T-helper 1 cell treated with Interleukin-12 subunit alpha and Interleukin-12 subunit beta and Interleukin-4 antibody, amounts not matched to agents 30 ng/mL and 1 ng/mL, for 36 hours (primary cell): ENCODE results near the gene YIPF6. TPM values are rescaled to one million over a fixed set of nuclear protein-coding genes. Genes with fewer than 3 reads are reported as not detected.
"Not testable (repeated sequence)": the region's sequence is repeated elsewhere in the genome, so short reads cannot be mapped to it uniquely, and the experiment has no call there.

Experiments used
- intact Hi-C: fragments of 100-400 bp; cut with micrococcal nuclease; formaldehyde crosslinking; loops from one replicate; pipeline ENCODE4 v1.15.1; 2024
- total RNA-seq: library from RNA; stranded (reverse); gene quantifications from 2 replicates; pipeline ENCODE4 v1.2.3, GENCODE V29; 2022

Gene YIPF6
- total RNA-seq, 1 donor from 2014 or later, result 19.6 TPM

DNA sequence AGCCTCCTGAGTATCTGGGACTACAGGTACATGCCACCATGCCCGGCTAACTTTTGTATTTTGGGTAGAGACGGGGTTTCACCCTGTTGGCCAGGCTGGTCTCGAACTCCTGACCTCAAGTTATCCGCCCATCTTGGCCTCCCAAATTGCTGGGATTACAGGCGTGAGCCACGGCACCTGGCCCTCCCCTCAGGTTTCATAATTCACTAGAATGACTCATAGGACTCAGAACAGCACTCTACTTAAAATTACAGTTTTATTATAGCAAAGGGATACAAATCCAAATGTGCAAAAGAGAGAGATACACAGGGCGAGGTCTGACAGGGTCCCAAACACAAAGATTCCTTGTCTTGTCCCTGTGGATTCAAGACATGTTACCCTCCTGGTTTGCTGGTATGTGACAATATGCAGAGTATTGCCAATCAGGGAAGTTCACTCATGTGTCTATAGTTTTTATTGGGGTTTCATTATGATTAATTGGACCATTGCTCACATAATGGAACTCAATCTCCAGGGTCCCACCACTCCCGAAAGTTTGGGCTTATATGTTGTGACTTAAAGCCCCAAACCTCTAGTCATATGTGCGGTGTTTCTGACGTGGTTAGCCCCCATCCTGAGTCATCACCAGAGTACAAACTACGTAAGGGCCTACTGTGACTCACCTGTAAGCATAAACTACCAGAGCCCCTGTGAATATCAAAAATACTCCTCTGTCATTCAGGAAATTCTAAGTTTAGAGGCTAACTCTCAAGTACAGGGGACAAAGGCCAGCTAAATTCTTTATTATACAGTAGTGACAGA is 5.2 kb downstream of the YIPF6 start:
- intact Hi-C loops, result loop anchor here (5.0 kb wide), 1 partner anchor 323 kb away; the partner anchor contains the start of gene EFNB1

DNA sequence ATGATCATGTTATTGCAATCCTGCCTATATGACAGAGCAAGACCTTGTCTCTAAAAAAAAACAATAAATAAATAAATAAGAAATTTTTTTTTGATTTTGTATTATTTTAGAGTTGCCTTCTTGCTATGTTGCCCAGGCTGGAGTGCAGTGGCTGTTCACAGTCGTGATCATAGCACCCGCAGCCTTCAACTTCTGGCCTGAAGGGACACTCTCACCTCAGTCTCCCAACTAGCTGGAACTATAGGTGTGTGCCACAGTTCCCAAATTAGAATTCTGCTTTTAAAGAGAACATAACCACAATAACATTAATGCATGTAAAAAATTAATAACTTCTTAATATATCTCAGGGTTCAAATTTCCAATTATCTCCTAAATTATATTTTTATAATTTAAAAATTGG is 7.8 kb downstream of the YIPF6 start:
- intact Hi-C loops, result no loop called here

DNA sequence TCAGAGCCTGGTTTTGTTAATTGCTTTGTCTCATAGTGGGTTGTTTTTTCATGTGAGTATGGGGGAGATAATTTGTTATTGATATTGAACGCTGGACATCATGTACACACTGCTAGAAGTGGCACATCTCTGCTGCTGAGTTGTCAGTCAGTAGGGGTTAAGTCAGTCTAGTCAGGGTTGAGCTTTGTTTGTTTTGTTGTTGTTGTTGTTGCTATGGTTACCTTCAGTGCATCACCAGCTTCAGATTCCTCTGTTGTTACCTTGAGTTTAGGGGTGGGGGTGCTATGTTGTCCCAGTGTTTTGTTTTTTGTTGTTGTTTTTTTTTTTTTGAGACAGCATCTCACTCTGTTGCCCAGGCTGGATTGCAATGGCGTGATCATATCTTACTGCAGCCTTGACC is 9.9 kb downstream of the YIPF6 start:
- intact Hi-C loops, result no loop called here

DNA sequence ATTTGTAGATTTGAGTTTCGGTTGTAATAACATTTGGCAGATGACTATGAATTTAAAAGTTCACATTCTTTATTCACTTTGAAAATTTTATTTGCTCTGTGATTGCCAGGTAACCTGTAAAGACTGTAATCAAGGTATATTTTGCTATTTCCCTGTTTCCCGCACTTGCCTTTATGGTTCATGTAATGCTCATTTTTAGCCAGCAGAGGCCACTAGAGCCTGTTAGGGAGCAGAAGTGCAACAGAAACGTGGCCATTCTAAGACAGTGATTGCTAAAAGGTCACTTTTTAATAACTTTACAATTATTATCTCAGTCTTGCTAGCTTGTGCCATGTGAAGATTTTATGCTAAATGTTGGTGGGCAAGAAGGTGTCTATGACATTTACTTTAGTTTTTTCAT is 12.4 kb downstream of the YIPF6 start:
- intact Hi-C loops, result loop anchor here (1.0 to 5.0 kb wide), 4 partner anchors 200 to 712 kb away; no protein-coding TSS in a partner anchor

DNA sequence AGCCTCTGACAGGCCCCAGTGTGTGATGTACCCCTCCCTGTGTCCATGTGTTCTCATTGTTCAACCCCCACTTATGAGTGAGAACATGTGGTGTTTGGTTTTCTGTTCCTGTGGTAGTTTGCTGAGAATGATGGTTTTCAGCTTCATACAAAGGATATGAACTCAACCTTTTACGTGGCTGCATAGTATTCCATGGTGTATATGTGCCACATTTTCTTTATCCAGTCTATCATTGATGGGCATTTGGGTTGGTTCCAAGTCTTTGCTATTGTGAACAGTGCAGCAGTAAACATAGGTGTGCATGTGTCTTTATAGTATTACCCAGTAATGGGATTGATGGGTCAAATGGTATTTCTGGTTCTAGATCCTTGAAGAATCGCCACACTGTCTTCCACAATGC is 25.8 kb downstream of the YIPF6 start:
- intact Hi-C loops, result not testable (repeated sequence)

DNA sequence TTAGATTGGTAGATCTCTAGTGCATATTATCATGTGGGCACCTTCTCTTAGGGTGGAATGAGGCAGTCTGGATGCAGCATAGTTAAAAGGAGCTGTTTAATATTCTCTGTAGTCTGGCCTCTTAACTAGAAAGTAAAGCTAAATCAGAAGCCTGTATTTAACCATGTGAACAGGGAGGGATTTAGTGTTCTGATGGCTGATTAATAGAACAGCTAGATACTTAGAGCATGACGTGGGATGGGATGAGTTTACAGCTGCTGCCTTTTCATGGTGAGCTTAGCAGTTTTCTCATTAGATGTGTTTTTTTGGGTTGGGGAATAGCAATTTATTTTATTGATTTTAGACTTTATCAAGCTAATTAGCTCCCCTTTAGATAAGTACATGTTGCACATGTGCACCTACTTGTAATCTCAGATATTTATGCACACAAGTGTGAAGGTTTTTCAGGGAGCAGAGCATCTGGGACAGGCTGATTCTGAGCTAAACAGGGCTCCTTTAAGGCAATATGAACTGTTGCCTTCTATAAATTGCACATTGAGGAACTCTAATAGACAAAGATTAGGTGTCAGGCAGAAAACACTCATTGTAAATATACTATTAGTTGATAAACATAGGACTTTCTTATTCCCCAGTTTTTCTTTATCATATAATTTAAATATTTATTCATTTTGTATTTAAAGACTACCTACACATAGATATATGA is 34.1 kb downstream of the YIPF6 start:
- intact Hi-C loops, result no loop called here

DNA sequence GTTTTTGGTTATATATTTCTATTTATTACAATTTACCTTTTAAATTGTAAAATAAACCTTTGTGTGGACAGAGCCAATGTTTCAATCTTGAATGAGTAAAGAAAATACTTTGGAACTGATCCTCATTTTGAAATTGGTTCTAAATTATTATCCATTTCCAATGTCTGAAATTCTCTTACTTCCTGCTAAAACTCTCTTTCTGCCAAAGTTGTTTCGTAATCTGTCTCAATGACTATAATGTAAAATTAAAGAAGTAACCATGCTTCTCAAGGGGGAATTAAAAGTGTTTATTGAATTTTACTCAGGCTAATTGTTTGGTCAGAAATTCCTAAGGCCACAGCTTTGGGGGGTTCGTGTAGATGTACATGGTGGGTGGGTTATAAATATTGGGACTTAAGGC is 34.8 kb downstream of the YIPF6 start:
- intact Hi-C loops, result no loop called here

DNA sequence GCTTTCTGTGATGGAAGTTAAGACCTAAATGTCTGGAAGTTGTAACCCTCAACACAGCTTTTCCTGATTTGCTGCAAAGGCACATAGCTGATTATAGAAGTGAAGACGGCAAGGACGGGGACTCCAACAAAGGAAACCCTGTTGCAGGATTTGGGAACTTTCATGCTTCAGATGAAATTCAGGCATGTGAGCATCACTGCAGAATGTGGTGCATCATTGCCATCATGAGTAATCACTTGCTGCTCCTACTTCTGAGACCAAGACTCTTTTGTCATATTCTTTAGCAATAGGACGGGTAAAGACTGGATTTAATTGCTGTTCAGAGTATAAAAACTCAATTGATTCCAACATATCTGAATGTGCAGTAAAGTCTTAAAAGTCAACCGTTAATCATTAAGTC is 35.8 kb downstream of the YIPF6 start:
- intact Hi-C loops, result no loop called here

DNA sequence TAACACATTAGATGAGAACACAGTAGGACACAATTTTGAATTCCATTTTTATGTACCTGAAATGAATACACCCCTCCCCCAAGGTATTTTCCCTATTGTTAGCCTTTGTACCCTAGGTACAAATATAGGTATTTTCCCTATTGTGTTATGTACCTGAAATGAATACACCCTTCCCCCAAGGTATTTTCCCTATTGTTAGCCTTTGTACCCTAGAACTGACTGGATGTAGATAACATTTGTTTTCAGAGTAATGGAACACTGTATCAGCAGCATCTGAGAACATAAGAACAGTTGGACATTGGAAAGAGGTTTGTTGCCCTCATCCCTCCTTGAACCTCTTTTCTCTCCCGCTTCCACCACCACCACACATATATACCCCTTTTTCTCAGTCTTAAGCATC is 37.6 kb downstream of the YIPF6 start:
- intact Hi-C loops, result no loop called here

DNA sequence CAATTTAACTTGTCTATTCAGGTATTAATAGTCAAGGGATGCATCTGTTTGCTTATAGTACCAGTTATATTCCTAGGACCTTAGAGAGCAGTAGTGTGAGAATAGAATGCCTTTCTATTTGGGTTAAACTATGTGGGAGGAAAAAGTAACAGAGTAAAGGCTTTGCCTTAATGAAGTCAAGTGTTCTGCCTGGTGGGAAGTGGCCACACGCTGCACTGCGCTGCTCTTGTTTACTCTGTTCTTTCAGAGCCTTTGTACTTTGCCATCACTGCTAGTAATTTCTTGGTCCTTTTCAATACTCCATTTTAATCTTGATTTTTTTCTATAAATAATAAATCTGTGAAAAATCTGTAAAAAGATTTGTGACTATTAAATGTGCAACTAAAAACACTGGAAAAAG is 38.0 kb downstream of the YIPF6 start:
- intact Hi-C loops, result no loop called here

DNA sequence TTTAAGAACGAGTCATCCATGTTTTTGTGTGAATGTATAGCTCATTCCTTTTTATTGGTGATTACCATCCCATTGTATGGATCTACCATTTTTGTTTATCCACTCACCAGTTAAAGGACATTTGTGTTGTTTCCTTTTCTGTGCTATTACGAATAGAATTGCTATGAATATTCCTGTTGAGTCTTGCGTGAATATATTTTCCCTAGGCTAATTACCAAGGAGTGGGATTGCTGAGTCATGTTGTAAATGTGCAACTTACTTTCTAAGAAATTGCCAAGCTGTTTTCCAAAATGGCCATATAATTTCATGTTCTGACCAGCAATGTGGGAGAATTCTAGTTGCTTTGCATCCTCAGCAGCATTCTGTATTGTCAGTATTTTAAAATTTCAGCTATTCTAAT is 51.3 kb downstream of the YIPF6 start:
- intact Hi-C loops, result no loop called here

DNA sequence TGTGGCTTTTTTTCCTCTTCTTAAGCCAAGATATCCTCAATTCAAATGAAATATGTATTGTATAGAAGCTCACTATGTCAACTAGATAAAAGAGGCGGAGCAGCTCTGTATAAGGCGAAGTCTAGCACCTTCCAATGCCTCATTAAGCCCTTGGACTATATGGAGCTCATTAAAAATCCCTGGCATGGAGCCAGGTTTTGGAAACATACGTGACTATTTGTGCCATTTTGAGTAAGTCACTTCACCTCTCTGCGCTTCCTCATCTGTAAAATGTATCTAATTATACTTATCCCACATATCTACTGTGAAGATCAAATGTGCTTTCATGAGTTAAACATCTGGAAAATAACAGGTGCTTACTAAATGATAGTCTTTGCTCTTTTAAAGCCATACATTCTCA is 57.2 kb downstream of the YIPF6 start:
- intact Hi-C loops, result no loop called here

DNA sequence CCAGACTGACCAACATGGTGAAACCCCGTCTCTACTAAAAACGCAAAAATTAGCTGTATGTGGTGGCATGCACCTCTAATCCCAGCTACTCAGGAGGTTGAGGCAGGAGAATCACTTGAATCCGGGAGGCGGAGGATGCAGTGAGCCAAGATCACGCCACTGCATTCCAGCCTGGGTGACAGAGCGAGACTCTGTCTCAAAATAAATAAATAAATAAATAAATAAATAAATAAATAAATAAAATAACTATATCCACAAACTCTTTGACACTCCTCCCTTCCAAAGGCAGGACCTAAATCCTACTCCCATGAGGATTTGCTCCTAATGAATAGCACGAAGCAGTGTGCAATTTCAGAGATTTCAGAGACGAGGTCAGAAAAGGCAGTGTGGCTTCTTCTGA is 58.3 kb downstream of the YIPF6 start:
- intact Hi-C loops, result not testable (repeated sequence)

DNA sequence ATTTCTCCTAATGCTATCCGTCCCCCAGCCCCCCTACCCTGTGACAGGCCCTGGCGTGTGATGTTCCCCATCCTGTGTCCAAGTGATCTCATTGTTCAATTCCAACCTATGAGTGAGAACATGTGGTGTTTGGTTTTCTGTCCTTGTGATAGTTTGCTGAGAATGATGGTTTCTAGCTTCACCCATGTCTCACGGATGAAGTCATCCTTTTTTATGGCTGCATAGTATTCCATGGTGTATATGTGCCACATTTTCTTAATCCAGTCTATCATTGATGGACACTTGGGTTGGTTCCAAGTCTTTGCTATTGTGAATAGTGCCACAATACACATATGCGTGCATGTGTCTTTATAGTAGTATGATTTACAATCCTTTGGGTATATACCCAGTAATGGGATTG is 61.1 kb downstream of the YIPF6 start:
- intact Hi-C loops, result not testable (repeated sequence)

DNA sequence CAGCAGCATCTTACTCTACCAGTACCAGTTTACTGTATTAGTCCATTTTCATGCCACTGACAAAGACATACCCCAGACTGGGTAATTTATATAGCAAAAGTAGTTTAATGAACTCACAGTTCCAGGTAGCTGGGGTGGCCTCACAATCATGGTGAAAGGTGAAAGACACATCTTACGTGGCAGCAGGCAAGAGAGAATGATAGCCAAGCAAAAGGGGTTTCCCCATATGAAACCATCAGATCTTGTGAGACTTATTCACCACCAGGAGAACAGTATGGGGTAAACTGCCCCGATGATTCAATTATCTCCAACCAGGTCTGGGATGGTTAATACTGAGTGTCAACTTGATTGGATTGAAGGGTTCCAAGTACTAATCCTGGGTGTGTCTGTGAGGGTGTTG is 69.3 kb downstream of the YIPF6 start:
- intact Hi-C loops, result no loop called here

DNA sequence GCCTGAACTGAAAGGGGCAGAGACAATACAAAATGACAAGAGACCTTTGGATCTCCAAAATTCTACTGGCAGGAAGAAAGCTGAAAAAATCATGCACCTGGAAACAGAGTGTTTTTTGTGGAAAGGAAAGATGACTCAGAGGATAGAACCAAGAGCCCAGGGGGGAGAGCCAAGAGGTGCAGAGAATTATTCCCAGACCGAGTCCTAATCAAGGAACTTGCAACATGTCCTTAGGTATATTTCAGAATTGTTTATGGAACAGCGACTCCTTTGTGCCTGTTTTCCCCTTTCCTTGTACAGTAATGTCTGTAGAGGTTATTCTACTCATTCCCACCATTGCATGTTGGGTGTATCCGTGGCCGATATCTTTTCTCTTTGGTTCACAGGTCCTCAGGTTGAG is 71.7 kb downstream of the YIPF6 start:
- intact Hi-C loops, result no loop called here

DNA sequence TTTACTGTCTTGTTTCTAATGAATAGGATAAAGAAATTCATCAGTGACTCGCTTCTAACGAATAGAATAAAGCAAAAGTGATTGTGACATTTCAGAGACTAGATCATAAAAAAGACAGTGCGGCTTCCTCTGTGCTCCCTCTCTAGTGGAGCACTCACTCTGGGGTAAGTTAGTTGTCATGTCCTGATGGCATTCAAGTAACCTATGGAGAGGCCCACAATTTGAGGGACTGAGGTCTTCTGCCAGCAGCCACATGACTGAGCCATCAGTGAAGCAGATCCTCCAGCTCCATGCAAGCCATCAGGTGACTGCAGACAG is 72.4 kb downstream of the YIPF6 start:
- intact Hi-C loops, result no loop called here

DNA sequence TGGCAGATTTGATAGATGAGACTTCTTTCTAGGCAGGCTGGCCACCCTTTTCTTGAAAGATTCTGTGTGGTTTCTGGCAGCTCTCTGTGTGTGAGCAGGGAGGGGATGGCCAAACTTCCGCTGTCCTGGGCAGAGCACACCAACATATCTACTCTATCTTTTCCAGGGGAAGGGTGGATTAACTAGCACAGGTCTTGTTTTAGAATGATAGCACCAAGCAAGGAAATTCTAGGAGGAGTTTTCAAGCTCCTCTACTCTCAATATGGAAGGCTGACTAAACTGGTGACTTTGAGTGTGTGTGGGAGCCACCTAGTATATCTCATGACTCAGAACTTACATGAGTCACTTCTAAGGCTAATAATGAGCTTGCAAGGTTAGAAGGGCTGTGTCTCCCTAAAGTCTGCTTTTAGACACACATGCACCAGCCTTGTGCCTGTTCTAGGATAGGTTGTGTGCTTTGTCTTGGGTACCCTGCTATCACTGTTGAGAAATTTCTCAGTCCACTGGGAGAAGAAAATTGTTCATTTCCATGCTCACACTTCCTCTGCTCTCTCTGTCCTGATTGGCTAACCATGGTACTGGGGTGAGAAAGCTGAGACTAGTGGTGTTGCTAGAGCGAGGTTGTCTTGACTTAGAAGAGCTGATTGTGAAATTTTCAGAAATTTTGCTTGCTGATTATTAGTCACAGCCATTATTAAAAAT is 72.9 kb downstream of the YIPF6 start:
- intact Hi-C loops, result no loop called here

DNA sequence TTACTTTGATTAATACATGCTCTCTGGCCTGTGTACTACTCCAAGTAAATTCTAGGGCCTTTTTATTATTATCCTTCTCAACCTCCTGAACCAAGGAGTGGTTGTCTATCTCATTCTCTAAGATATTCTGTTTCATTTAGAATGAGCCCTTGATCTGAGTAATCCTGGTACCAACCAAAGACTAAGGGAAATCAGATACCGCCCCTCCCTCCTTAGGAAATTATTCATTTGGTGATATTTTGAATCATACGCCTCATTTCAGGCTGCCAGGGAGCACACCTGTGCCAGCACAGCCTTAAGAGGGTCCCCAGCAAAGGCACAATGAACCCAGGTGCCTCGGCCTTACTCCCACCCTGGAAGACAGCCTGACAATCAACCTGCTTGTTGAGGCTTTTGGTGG is 75.4 kb downstream of the YIPF6 start:
- intact Hi-C loops, result no loop called here

DNA sequence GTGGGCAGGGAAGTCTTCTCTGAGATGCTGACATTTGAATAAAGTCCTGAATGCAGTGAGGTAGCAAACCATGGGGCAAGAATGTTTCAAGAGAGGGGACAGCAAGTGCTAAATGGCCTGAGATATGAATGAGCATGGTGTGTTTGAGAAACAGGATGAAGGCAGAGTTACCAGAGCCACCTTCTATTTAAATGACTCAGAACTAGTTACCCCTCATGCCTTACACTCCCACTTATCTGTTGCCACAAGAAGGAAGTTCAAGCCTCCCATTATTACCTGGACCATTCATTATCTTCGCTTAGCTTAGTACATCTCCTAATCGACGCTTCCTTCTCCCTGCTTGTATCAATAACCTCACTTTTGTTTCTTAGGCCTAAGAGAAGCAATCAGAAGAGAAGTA is 81.0 kb downstream of the YIPF6 start:
- intact Hi-C loops, result no loop called here

DNA sequence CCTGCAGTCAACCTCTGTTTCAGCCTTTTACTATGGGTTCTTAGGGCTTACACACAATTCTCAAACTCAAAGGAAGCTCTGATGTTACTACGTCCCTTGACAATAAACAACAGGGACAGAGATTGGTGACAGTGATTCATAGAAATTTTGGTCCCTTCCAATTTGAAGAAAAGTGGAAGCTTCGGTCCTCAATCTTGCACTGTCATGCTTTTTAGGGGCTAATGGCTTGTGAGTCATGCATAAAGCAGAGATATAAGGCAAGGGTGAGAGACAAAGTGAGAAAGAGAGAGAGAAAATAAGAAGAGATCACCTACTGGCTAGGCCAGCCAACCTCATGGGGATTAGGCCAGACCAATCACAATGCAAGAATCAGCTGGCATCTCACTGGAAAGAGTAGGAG is 85.4 kb downstream of the YIPF6 start:
- intact Hi-C loops, result no loop called here
